Ishikawa (cell line): ENCODE measurements around the gene ZFP91.

Experiments
- CEBPB ChIP-seq: IDR thresholded peaks from 2 replicates; pipeline ENCODE4 v1.6.1; 2012
- EP300 ChIP-seq: IDR thresholded peaks from 2 replicates; pipeline ENCODE4 v1.6.1; 2012; ENCODE audit warnings: borderline replicate concordance
- FOXM1 ChIP-seq: IDR thresholded peaks from 2 replicates; pipeline ENCODE4 v1.6.1; 2012; ENCODE audit warnings: low read depth, borderline replicate concordance
- NFIC ChIP-seq: IDR thresholded peaks from 2 replicates; pipeline ENCODE4 v1.6.1; 2012
- TAF1 ChIP-seq: IDR thresholded peaks from 2 replicates; pipeline ENCODE4 v1.6.1; 2012; ENCODE audit warnings: low read depth, mild to moderate bottlenecking
- YY1 ChIP-seq: IDR thresholded peaks from 2 replicates; pipeline ENCODE4 v1.6.1; 2012; ENCODE audit warnings: low read depth
- TF ChIP-seq, protein P1 (sequence below): IDR thresholded peaks from 2 replicates; pipeline ENCODE4 v1.6.1; 2012
- TF ChIP-seq, protein P2 (sequence below): IDR thresholded peaks from 2 replicates; pipeline ENCODE4 v1.6.1; 2012
- TF ChIP-seq, protein P3 (sequence below): IDR thresholded peaks from 2 replicates; pipeline ENCODE4 v1.6.1; 2012; ENCODE audit warnings: low read depth, mild to moderate bottlenecking

DNA sequence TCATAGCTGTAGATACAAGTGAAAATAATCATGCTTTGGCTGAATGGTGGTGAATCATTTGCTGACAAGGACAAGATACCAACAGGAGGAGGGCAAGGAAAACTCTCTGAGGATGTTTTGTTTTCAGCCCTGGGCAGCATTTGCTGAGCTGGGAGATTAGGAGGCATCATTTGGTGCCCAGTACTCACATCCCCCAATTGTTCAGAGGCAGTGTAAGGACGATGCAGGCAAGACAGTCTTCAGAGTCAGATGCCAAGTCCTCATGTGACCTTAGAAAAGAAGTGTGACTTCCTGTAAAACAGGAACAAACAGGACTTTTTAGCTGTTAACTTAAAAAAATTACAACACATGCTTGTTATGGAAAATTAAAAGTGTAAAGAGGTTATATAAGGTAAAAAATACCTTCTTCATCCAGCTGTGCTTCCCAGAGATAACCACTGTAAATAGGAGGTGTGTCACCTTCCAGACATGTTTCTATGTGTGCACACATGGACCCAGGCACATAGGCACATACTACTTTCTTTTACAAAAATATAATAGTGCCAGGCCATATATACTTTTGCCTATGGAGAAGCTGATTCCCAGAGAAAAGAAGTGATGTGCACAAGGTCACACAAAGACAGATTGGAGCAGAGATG, 61.6 kb downstream of the ZFP91 start:
- TF ChIP-seq EP300: no peak
- TF ChIP-seq FOXM1: no peak
- TF ChIP-seq CEBPB: no peak
- no peak for TF ChIP-seq NFIC
- no peak for TF ChIP-seq TAF1
- no peak for TF ChIP-seq YY1
- TF ChIP-seq, protein P1, sequence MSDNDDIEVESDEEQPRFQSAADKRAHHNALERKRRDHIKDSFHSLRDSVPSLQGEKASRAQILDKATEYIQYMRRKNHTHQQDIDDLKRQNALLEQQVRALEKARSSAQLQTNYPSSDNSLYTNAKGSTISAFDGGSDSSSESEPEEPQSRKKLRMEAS: no peak
- TF ChIP-seq, protein P2, sequence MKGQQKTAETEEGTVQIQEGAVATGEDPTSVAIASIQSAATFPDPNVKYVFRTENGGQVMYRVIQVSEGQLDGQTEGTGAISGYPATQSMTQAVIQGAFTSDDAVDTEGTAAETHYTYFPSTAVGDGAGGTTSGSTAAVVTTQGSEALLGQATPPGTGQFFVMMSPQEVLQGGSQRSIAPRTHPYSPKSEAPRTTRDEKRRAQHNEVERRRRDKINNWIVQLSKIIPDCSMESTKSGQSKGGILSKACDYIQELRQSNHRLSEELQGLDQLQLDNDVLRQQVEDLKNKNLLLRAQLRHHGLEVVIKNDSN: no peak
- TF ChIP-seq, protein P3, sequence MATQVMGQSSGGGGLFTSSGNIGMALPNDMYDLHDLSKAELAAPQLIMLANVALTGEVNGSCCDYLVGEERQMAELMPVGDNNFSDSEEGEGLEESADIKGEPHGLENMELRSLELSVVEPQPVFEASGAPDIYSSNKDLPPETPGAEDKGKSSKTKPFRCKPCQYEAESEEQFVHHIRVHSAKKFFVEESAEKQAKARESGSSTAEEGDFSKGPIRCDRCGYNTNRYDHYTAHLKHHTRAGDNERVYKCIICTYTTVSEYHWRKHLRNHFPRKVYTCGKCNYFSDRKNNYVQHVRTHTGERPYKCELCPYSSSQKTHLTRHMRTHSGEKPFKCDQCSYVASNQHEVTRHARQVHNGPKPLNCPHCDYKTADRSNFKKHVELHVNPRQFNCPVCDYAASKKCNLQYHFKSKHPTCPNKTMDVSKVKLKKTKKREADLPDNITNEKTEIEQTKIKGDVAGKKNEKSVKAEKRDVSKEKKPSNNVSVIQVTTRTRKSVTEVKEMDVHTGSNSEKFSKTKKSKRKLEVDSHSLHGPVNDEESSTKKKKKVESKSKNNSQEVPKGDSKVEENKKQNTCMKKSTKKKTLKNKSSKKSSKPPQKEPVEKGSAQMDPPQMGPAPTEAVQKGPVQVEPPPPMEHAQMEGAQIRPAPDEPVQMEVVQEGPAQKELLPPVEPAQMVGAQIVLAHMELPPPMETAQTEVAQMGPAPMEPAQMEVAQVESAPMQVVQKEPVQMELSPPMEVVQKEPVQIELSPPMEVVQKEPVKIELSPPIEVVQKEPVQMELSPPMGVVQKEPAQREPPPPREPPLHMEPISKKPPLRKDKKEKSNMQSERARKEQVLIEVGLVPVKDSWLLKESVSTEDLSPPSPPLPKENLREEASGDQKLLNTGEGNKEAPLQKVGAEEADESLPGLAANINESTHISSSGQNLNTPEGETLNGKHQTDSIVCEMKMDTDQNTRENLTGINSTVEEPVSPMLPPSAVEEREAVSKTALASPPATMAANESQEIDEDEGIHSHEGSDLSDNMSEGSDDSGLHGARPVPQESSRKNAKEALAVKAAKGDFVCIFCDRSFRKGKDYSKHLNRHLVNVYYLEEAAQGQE: no peak
